SK-N-SH treated with all-trans-retinoic acid at 6 μM for 48 hours (cell line): ENCODE measurements around the gene CXCL17.

Experiments
- BACH2 ChIP-seq: fragments of 250-450 bp; sonication (Bioruptor Pico); IDR thresholded peaks from 2 replicates; pipeline ENCODE4 v1.9.0; 2021; ENCODE audit warnings: mild to moderate bottlenecking, borderline replicate concordance
- ESRRG ChIP-seq: fragments of 250-450 bp; sonication (Bioruptor Pico); IDR thresholded peaks from 2 replicates; pipeline ENCODE4 v1.6.1; 2021; ENCODE audit warnings: mild to moderate bottlenecking
- ISL1 ChIP-seq: fragments of 250-450 bp; sonication (Bioruptor Pico); IDR thresholded peaks from 2 replicates; pipeline ENCODE4 v2.1.2; 2022; ENCODE audit warnings: mild to moderate bottlenecking, moderate library complexity
- PATZ1 ChIP-seq: fragments of 250-450 bp; sonication (Bioruptor Pico); IDR thresholded peaks from 2 replicates; pipeline ENCODE4 v1.8.0; 2020; ENCODE audit warnings: mild to moderate bottlenecking, moderate library complexity, borderline replicate concordance
- POU6F1 ChIP-seq: fragments of 250-450 bp; sonication (Bioruptor Pico); IDR thresholded peaks from 2 replicates; pipeline ENCODE4 v1.8.0; 2021; ENCODE audit warnings: low read depth, mild to moderate bottlenecking, moderate library complexity, borderline replicate concordance
- PPARA ChIP-seq: fragments of 250-450 bp; sonication (Bioruptor Pico); IDR thresholded peaks from 2 replicates; pipeline ENCODE4 v1.5.0; 2020; ENCODE audit warnings: mild to moderate bottlenecking, borderline replicate concordance
- RARB ChIP-seq: fragments of 250-450 bp; sonication (Bioruptor Pico); IDR thresholded peaks from 2 replicates; pipeline ENCODE4 v1.8.0; 2021; ENCODE audit warnings: mild to moderate bottlenecking, moderate library complexity
- TCF4 ChIP-seq: fragments of 250-450 bp; sonication (Bioruptor Pico); IDR thresholded peaks from 2 replicates; pipeline ENCODE4 v1.8.0; 2021; ENCODE audit warnings: mild to moderate bottlenecking, moderate library complexity, borderline replicate concordance
- ZC3H10 ChIP-seq: fragments of 250-450 bp; sonication (Bioruptor Pico); IDR thresholded peaks from 2 replicates; pipeline ENCODE4 v1.5.1; 2021; ENCODE audit warnings: mild to moderate bottlenecking, moderate library complexity
- ZFP3 ChIP-seq: fragments of 250-450 bp; sonication (Bioruptor Pico); IDR thresholded peaks from 2 replicates; pipeline ENCODE4 v1.5.0; 2020; ENCODE audit warnings: mild to moderate bottlenecking, moderate library complexity
- ZFP30 ChIP-seq: fragments of 450-650 bp; formaldehyde crosslinking; IDR thresholded peaks from 2 replicates; pipeline ENCODE4 v1.5.0; 2022; ENCODE audit warnings: mild to moderate bottlenecking, moderate library complexity
- ZNF8 ChIP-seq: fragments of 450-650 bp; formaldehyde crosslinking; IDR thresholded peaks from 2 replicates; pipeline ENCODE4 v1.5.0; 2020; ENCODE audit warnings: mild to moderate bottlenecking, moderate library complexity

GRCh38 chr19:42424345-42424707 lies 18.4 kb downstream of the CXCL17 start:
- TF ChIP-seq BACH2 (CRISPR knock-in tag) (no peak), PPARA (CRISPR knock-in tag) (no peak), RARB (CRISPR knock-in tag) (no peak), ZFP3 (CRISPR knock-in tag) (no peak), ISL1 (CRISPR knock-in tag) (no peak), ZNF8 (CRISPR knock-in tag) (no peak), ZFP30 (no peak), ESRRG (CRISPR knock-in tag) (no peak), TCF4 (CRISPR knock-in tag) (no peak), PATZ1 (no peak), ZC3H10 (CRISPR knock-in tag) (no peak), POU6F1 (CRISPR knock-in tag) (no peak)
